Measurements from ENCODE around the gene FOXS1.

The FOXS1 gene

GRCh38 chr20:31845300-31845863, at the start of gene FOXS1:
Gene FOXS1 (minus strand): TSS chr20:31845604. CDS start chr20:31845542, 62 bp downstream.
- DNase-seq = peak in 19 of 58 donors; percentile 7 to 57 (median 22)

- DNase-seq = no peak
Measured at GRCh38 chr20:31890646-31891045, 45.2 kb upstream of the FOXS1 start.

GRCh38 chr20:31883829-31884228, 38.4 kb upstream of the FOXS1 start:
- DNase-seq = no peak

- no peak for DNase-seq
Measured at GRCh38 chr20:31881945-31882344, 36.5 kb upstream of the FOXS1 start.

GRCh38 chr20:31879143-31879987, 34.0 kb upstream of the FOXS1 start:
- DNase-seq = peak; percentile 54 to 97 (median 90)

- no peak for DNase-seq
Measured at GRCh38 chr20:31877684-31878083, 32.3 kb upstream of the FOXS1 start.

GRCh38 chr20:31875671-31876070, 30.3 kb upstream of the FOXS1 start:
- DNase-seq = no peak

- DNase-seq = no peak
Measured at GRCh38 chr20:31872406-31872805, 27.0 kb upstream of the FOXS1 start.

- no peak for DNase-seq
Measured at GRCh38 chr20:31871618-31871954, 26.2 kb upstream of the FOXS1 start.

- peak in 1 of 58 donors; percentile 39 for DNase-seq
Measured at GRCh38 chr20:31870726-31871617, 25.6 kb upstream of the FOXS1 start.

GRCh38 chr20:31869942-31870725, 24.7 kb upstream of the FOXS1 start, which contains the start of the genes DUSP15 and TTLL9:
Gene DUSP15 (minus strand): TSS chr20:31870527. CDS start chr20:31870337, 190 bp downstream.
Gene TTLL9 (plus strand): TSS chr20:31870634. CDS start chr20:31871127, 493 bp downstream.
- DNase-seq = peak in 52 of 58 donors; percentile 19 to 86 (median 68)

GRCh38 chr20:31869673-31869941, 24.2 kb upstream of the FOXS1 start:
- no peak for DNase-seq

- DNase-seq = no peak
Measured at GRCh38 chr20:31868853-31869672, 23.7 kb upstream of the FOXS1 start.

- DNase-seq = no peak
Measured at GRCh38 chr20:31866221-31866620, 20.8 kb upstream of the FOXS1 start.

- DNase-seq = no peak
Measured at GRCh38 chr20:31864521-31865400, 19.4 kb upstream of the FOXS1 start.

GRCh38 chr20:31863296-31864085, 18.1 kb upstream of the FOXS1 start:
- no peak for DNase-seq

GRCh38 chr20:31862506-31862905, 17.1 kb upstream of the FOXS1 start:
- no peak for DNase-seq

GRCh38 chr20:31862157-31862470, 16.7 kb upstream of the FOXS1 start:
- DNase-seq = no peak
